OCI-LY3 (cell line): Measurements from ENCODE around the gene POTEF.
"Not testable (repeated sequence)": the region's sequence is repeated elsewhere in the genome, so short reads cannot be mapped to it uniquely, and the experiment has no call there.

Source experiments
- H2AFZ ChIP-seq: fragments of 200-600, 300-600 bp; shearing (Covaris generic); 2 replicates; pipeline ENCODE4 v1.6.0; 2014; ENCODE audit warnings: antibody characterized with exemption, low read depth, low read length
- H3K27ac ChIP-seq: fragments of 200-600, 300-600 bp; sonication (generic); 2 replicates; pipeline ENCODE4 v1.5.1; 2014; ENCODE audit warnings: mild to moderate bottlenecking, low read length, moderate library complexity, mixed read lengths
- H3K27me3 ChIP-seq: fragments of 200-600, 300-600 bp; sonication (generic); 2 replicates; pipeline ENCODE4 v1.6.1; 2014; ENCODE audit warnings: low read depth, low read length, mixed read lengths
- H3K36me3 ChIP-seq: fragments of 200-600, 300-600 bp; sonication (generic); replicated peaks from 2 replicates; pipeline ENCODE3; 2014; ENCODE audit warnings: low read depth, low read length, mixed read lengths
- H3K4me1 ChIP-seq: fragments of 300-600, 200-600 bp; sonication (generic); 2 replicates; pipeline ENCODE4 v1.6.1; 2014; ENCODE audit warnings: low read length, mixed read lengths
- H3K4me2 ChIP-seq: fragments of 200-600, 300-600 bp; sonication (generic); 2 replicates; pipeline ENCODE4 v1.6.1; 2014; ENCODE audit warnings: low read length, mixed read lengths
- H3K4me3 ChIP-seq: fragments of 300-600, 200-600 bp; sonication (generic); 2 replicates; pipeline ENCODE4 v1.5.1; 2014; ENCODE audit warnings: antibody characterized with exemption, mild to moderate bottlenecking, low read length, moderate library complexity
- H3K79me2 ChIP-seq: fragments of 300-600, 200-600 bp; shearing (Covaris generic); 2 replicates; pipeline ENCODE4 v1.6.1; 2014; ENCODE audit warnings: mild to moderate bottlenecking, low read length, mixed read lengths
- H3K9ac ChIP-seq: fragments of 300-600, 200-600 bp; shearing (Covaris generic); 2 replicates; pipeline ENCODE4 v1.6.0; 2014; ENCODE audit warnings: mild to moderate bottlenecking, low read length, moderate library complexity
- H3K9me3 ChIP-seq: fragments of 200-600, 300-600 bp; shearing (Covaris generic); 2 replicates; pipeline ENCODE4 v1.6.1; 2014; ENCODE audit warnings: low read length, mixed read lengths; ENCODE audit not compliant: insufficient read depth
- H4K20me1 ChIP-seq: fragments of 200-600, 300-600 bp; sonication (generic); 2 replicates; pipeline ENCODE4 v1.6.1; 2016; ENCODE audit warnings: low read length, mixed read lengths; ENCODE audit not compliant: insufficient read depth
- EZH2phosphoT487 ChIP-seq: fragments of 200-600 bp; shearing (Covaris generic); IDR thresholded peaks from 2 replicates; pipeline ENCODE4 v1.6.1; 2018; ENCODE audit warnings: antibody characterized with exemption, mixed run types, low read depth
- TF ChIP-seq, protein P1 (sequence below): fragments of 200-600, 300-600 bp; sonication (generic); IDR thresholded peaks from 2 replicates; pipeline ENCODE4 v1.5.1; 2014; ENCODE audit warnings: antibody characterized with exemption, low read length, low read depth

POTEF gene

DNA sequence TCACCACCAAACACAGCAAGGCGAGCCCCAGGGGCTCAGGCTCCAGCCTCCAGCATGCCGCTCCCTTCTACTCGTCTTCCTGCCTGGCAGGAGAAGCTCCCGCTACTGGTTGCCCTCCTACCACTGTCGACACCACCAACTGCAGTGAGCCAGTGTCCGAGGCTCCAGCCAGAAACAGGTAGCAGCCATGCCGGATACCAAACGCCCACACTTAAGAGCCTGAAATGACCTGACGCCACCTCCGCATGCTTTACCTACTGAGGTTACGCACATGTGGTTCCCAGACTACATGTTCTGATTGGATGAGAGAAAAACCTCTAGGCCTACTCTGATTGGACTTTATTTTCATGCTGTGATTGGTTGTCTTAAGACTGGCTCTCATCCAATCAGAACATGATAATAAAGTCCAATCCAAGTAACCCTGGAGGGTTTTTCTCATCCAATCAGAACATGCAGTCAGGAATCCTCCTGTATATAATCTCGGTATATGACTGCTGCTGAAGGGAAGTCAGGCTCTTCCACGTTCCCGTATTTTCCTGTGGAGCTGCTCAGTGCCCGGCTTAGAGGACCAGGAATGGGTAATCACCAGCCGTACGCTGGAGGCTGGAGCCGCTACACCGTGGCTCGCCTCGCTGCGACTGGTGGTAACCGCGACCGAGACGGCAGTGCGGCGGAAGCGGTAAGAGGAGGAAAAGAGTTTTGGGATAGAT is at the start of gene POTEF:
POTEF (minus strand) TSS at position 103 of the 710 bp plus-strand sequence. CDS start 8,707 bp downstream, outside the sequence.
- not testable (repeated sequence) for H3K79me2 ChIP-seq, H3K27me3 ChIP-seq, H3K36me3 ChIP-seq, H3K4me2 ChIP-seq, H3K9ac ChIP-seq, H3K9me3 ChIP-seq, H3K4me3 ChIP-seq, H3K4me1 ChIP-seq, H3K27ac ChIP-seq, H2AFZ ChIP-seq, H4K20me1 ChIP-seq

DNA sequence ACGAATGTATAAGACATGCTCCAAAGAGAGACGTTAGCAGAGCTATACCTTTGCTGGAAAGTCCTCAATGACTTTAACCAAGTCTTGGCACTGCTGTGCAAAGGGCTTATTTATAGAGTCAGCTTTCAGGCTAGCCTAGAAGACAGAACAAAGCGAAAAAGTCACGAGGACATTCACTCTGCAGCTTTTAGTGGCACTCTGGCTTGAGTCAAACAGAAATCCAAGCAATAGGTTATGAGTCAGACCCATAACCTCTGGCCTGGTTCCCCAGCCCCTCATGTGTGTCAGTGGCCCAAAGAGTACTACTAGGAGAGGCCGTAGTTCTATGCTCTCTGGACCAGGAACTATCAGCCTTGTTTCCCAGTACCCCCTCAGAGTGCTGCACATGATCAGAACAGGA is 45.8 kb upstream of the POTEF start:
- not testable (repeated sequence) for H2AFZ ChIP-seq, H4K20me1 ChIP-seq, H3K9me3 ChIP-seq, H3K4me2 ChIP-seq, H3K4me3 ChIP-seq, H3K4me1 ChIP-seq, H3K27me3 ChIP-seq, H3K36me3 ChIP-seq, H3K9ac ChIP-seq
- Histone ChIP-seq H3K27ac (peak overlapping the region; percentile 28), H3K79me2 (peaks cover 50% of the 10 kb centered on the region)

DNA sequence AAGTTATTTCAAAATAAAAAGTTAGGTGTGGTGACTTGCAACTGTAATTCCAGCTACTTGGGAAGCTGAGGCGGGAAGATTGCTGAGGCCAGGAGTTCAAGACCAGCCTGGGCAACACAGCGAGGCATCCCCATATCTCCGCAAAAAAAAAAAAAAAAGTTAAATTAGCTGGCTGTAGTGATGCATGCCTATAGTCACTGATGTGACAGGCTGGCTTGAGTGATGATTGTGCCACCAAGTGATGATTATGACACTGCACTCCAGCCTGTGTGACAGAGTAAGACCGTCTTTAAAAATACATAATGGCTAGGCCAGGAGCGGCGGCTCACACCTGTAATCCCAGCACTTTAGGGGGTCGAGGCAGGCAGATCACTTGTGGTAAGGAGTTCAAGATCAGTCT is 40.9 kb upstream of the POTEF start:
- Histone ChIP-seq H3K4me2 (no peak overlapping the region), H3K27me3 (no peaks in the 10 kb centered on the region), H3K79me2 (peaks cover 3% of the 10 kb centered on the region; the same call in 1 of the 2 replicates), H3K36me3 (peaks cover 4% of the 10 kb centered on the region), H3K4me3 (no peak overlapping the region), H3K9ac (no peak overlapping the region), H3K9me3 (no peaks in the 10 kb centered on the region), H3K27ac (no peak overlapping the region), H3K4me1 (no peaks in the 10 kb centered on the region), H4K20me1 (no peaks in the 10 kb centered on the region), H2AFZ (no peak overlapping the region)
- TF ChIP-seq EZH2phosphoT487: no peak
- TF ChIP-seq, protein P1, sequence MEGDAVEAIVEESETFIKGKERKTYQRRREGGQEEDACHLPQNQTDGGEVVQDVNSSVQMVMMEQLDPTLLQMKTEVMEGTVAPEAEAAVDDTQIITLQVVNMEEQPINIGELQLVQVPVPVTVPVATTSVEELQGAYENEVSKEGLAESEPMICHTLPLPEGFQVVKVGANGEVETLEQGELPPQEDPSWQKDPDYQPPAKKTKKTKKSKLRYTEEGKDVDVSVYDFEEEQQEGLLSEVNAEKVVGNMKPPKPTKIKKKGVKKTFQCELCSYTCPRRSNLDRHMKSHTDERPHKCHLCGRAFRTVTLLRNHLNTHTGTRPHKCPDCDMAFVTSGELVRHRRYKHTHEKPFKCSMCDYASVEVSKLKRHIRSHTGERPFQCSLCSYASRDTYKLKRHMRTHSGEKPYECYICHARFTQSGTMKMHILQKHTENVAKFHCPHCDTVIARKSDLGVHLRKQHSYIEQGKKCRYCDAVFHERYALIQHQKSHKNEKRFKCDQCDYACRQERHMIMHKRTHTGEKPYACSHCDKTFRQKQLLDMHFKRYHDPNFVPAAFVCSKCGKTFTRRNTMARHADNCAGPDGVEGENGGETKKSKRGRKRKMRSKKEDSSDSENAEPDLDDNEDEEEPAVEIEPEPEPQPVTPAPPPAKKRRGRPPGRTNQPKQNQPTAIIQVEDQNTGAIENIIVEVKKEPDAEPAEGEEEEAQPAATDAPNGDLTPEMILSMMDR: no peak

DNA sequence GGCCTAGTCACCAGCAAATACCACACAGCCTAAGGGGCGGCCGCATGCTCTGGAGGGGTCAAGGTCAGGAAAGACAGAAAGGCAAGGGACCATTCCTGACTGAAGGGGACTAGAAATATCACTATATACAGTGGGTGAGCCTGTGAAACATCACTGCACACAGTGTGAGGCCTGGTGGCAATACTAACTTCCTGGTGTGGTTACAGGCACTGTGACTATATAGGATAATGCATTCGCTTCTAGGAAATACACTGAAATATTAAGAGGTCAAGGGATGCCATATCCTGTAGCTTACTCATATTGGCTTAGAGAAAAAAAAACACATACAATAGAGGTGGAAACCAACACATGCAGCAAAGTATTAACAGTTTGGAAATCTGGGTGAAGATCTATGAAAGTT is 40.1 kb upstream of the POTEF start:
- H3K9ac ChIP-seq, H3K4me1 ChIP-seq, H4K20me1 ChIP-seq, H3K4me3 ChIP-seq, H3K36me3 ChIP-seq, H3K9me3 ChIP-seq, H3K4me2 ChIP-seq, H3K79me2 ChIP-seq, H3K27me3 ChIP-seq, H2AFZ ChIP-seq, H3K27ac ChIP-seq: not testable (repeated sequence)

DNA sequence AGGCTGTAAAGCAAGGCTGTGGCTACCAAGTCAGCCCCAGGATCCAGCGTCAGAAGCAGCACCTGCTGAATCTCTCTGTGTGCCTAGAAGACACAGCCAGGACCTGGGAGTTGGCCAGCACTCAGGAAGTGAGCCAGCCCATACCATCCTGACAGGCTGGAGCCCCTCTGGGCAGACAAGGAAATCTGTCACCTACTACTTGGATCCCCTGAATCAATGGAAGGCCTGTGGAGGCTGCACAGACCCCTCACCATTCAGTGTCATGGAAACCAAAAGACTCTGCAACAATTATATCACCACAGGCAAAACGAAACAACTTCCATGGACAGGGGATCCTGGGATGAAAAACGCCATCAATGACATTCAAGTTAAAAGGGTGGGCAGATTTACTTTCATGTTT is 37.6 kb upstream of the POTEF start:
- H3K36me3 ChIP-seq, H4K20me1 ChIP-seq: not testable (repeated sequence)

DNA sequence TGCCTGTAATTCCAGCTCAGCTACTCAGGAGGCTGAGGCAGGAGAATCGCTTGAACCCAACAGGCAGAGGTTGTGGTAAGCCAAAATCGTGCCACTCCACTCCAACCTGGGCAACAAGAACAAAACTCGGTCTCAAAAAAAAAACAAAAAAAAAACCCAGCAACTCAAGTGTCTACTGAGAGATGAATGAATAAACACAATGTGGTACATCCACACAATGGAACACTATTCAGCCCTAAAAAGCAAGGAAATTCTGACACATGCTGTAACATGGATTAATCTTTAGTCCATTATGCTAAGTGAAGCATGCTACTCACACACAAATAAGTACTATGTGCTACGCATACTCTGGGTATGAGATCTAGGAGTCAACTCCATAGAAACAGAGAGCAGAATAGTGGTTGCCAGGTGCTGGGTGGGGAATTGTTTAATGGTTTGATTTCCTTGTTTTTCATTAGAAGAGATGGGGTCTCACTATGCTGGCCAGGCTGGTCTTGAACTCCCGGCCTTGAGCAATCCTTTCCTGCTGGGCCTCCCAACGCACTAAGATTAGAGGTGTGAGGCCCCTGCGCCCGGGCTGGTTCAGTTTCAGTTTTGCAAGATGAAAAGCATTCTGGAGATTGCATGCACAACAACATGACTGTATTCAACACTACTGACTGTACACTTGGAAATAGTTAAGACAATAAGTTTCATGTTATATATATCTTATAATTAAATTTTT is 36.4 kb upstream of the POTEF start:
- Histone ChIP-seq H2AFZ (no peak overlapping the region), H3K27me3 (no peaks in the 10 kb centered on the region), H3K4me3 (no peak overlapping the region), H4K20me1 (no peaks in the 10 kb centered on the region), H3K9me3 (no peaks in the 10 kb centered on the region), H3K36me3 (peaks cover 4% of the 10 kb centered on the region), H3K4me1 (no peaks in the 10 kb centered on the region), H3K27ac (no peak overlapping the region), H3K9ac (no peak overlapping the region), H3K79me2 (no peaks in the 10 kb centered on the region), H3K4me2 (no peak overlapping the region)
- TF ChIP-seq EZH2phosphoT487: no peak
- TF ChIP-seq, protein P1: no peak

More for the DNA sequence above, 37.6 kb upstream of the POTEF start:
- not testable (repeated sequence) for H3K9me3 ChIP-seq, H3K27ac ChIP-seq, H2AFZ ChIP-seq, H3K27me3 ChIP-seq, H3K4me2 ChIP-seq, H3K4me1 ChIP-seq, H3K4me3 ChIP-seq, H3K79me2 ChIP-seq, H3K9ac ChIP-seq
